Mesendoderm (in vitro differentiated cells): ENCODE measurements around the gene ZNF664.

Source experiments
- DNase-seq: peaks from one replicate; pipeline ENCODE4 v3.0.0; 2013
- H2AK5ac ChIP-seq: 2 replicates; pipeline ENCODE4 v1.6.1; 2013; ENCODE audit warnings: low read length, inconsistent platforms
- H2BK120ac ChIP-seq: 2 replicates; pipeline ENCODE4 v1.6.1; 2013; ENCODE audit warnings: low read depth, mild to moderate bottlenecking, low read length, moderate library complexity, mixed read lengths
- H2BK15ac ChIP-seq: replicated peaks from 2 replicates; pipeline ENCODE4 v1.6.1; 2013; ENCODE audit warnings: low read depth, mild to moderate bottlenecking, moderate library complexity
- H2BK5ac ChIP-seq: 2 replicates; pipeline ENCODE4 v1.6.1; 2013; ENCODE audit warnings: low read length, inconsistent platforms
- H3K18ac ChIP-seq: 2 replicates; pipeline ENCODE4 v1.6.1; 2013; ENCODE audit warnings: mild to moderate bottlenecking, low read length, mixed read lengths
- H3K23ac ChIP-seq: one replicate; pipeline ENCODE4 v1.6.1; 2013; ENCODE audit warnings: low read length
- H3K27ac ChIP-seq: 2 replicates; pipeline ENCODE4 v1.5.1; 2013; ENCODE audit warnings: low read depth, mild to moderate bottlenecking, inconsistent platforms, low read length, moderate library complexity
- H3K27me3 ChIP-seq: 2 replicates; pipeline ENCODE4 v1.6.1; 2013; ENCODE audit warnings: low read length, control low read depth, mild to moderate bottlenecking, inconsistent platforms; ENCODE audit not compliant: insufficient read depth, poor library complexity
- H3K36me3 ChIP-seq: 2 replicates; pipeline ENCODE4 v1.6.1; 2013; ENCODE audit warnings: low read length, inconsistent platforms; ENCODE audit not compliant: control insufficient read depth, insufficient read depth
- H3K4ac ChIP-seq: one replicate; pipeline ENCODE4 v1.6.1; 2013; ENCODE audit warnings: low read depth, mild to moderate bottlenecking, low read length, moderate library complexity
- H3K4me1 ChIP-seq: 2 replicates; pipeline ENCODE4 v1.6.1; 2013; ENCODE audit warnings: low read depth, low read length, inconsistent platforms; ENCODE audit not compliant: control insufficient read depth
- H3K4me2 ChIP-seq: 2 replicates; pipeline ENCODE4 v1.6.1; 2013; ENCODE audit warnings: low read length
- H3K4me3 ChIP-seq: 2 replicates; pipeline ENCODE4 v1.5.1; 2013; ENCODE audit warnings: mild to moderate bottlenecking, low read length
- H3K56ac ChIP-seq: one replicate; pipeline ENCODE4 v1.6.1; 2013; ENCODE audit warnings: low read length
- H3K79me1 ChIP-seq: 2 replicates; pipeline ENCODE4 v1.6.1; 2013; ENCODE audit warnings: low read length, inconsistent platforms
- H3K79me2 ChIP-seq: 2 replicates; pipeline ENCODE4 v1.6.1; 2013; ENCODE audit warnings: mild to moderate bottlenecking, low read length; ENCODE audit not compliant: control insufficient read depth, insufficient read depth
- H3K9ac ChIP-seq: 2 replicates; pipeline ENCODE4 v1.6.1; 2013; ENCODE audit warnings: low read length, inconsistent platforms
- H4K5ac ChIP-seq: one replicate; pipeline ENCODE4 v1.6.1; 2013; ENCODE audit warnings: low read length
- H4K8ac ChIP-seq: one replicate; pipeline ENCODE4 v1.6.1; 2013; ENCODE audit warnings: low read depth, mild to moderate bottlenecking, control low read depth, low read length, moderate library complexity
- WGBS: extraction: QIAGEN DNeasy Blood & Tissue Kit; methylation state at CpG from one replicate; pipeline ENCODE4 v1.1.7; 2013; ENCODE audit warnings: low lambda C conversion rate, missing lambda C conversion rate; ENCODE audit not compliant: insufficient coverage; ENCODE audit errors: extremely low coverage; 5-methylcytosine and 5-hydroxymethylcytosine counted together

The ZNF664 gene

DNA sequence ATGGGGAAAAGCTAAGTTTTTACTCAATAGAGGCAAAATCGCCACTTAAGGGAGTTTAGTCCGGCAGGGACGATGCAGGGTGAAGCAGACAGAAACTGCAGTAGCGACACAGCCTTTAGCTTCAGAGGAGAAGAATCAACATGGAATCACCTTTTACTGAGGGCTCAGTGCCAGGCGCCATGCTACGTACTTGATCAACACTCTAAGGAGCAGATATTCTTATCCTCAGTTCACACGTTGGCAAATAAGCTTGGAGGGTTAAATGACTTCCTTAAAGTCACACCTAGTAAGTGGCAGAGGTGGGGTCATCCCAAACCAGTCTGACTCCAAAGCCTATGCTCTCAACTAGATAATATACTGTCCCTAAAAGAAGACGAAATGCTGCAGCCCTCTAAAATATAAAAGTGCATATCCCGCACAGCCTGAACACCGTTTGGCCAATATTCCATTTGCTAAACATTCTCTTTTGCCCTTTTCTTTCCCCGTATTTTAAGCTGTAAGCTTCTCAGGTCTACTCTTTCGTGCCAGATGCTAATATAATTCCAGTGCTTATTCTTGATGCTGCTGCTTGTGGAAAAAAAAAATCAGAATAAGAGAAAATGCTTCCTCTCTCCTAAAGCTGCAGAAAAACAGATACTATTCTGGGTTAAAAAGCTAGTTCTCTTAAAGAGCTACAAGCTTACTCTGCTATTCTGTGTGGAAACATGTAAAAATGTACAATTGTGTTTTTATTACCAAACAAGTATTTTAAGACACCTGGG is 11.2 kb upstream of the ZNF664 start:
- H2BK120ac ChIP-seq = no peak overlapping the region
- H2AK5ac ChIP-seq = no peak overlapping the region
- H3K27ac ChIP-seq = no peak overlapping the region
- H3K18ac ChIP-seq = no peak overlapping the region
- no peak for DNase-seq
- H3K9ac ChIP-seq = no peak overlapping the region
- no peak overlapping the region for H3K4ac ChIP-seq
- H3K79me2 ChIP-seq = no peaks in the 10 kb centered on the region
- no peak overlapping the region for H3K56ac ChIP-seq
- H3K4me2 ChIP-seq = no peak overlapping the region
- no peak overlapping the region for H4K5ac ChIP-seq
- no peaks in the 10 kb centered on the region for H3K79me1 ChIP-seq
- no peak overlapping the region for H3K4me3 ChIP-seq
- no peak overlapping the region for H3K23ac ChIP-seq
- H2BK5ac ChIP-seq = no peak overlapping the region
- H2BK15ac ChIP-seq = no peak overlapping the region
- no peaks in the 10 kb centered on the region for H3K36me3 ChIP-seq
- no peaks in the 10 kb centered on the region for H3K4me1 ChIP-seq
- peaks cover 16% of the 10 kb centered on the region for H3K27me3 ChIP-seq
- no peak overlapping the region for H4K8ac ChIP-seq
- no CpG with 5 or more reads among the region's 12 CpGs for WGBS

- no CpG with 5 or more reads among the region's 5 CpGs for WGBS
- no peak overlapping the region for H2AK5ac ChIP-seq
These were observed 10.5 kb upstream of the ZNF664 start for GRCh38 chr12:123962513-123962912.

GRCh38 chr12:123963821-123964220 is 9.2 kb upstream of the ZNF664 start:
- Histone ChIP-seq H2AK5ac (no peak overlapping the region), H2BK15ac (no peak overlapping the region), H3K79me1 (no peaks in the 10 kb centered on the region), H3K79me2 (no peaks in the 10 kb centered on the region), H3K4me2 (no peak overlapping the region), H3K56ac (no peak overlapping the region), H3K27me3 (peaks cover 25% of the 10 kb centered on the region), H2BK120ac (no peak overlapping the region), H4K5ac (no peak overlapping the region), H3K4me3 (no peak overlapping the region), H3K4ac (no peak overlapping the region), H3K23ac (no peak overlapping the region), H2BK5ac (no peak overlapping the region), H3K4me1 (no peaks in the 10 kb centered on the region), H3K9ac (no peak overlapping the region), H4K8ac (no peak overlapping the region), H3K36me3 (no peaks in the 10 kb centered on the region), H3K18ac (no peak overlapping the region), H3K27ac (no peak overlapping the region)
- no peak for DNase-seq
- WGBS = no CpG with 5 or more reads among the region's 4 CpGs

More at GRCh38 chr12:123962513-123962912, 10.5 kb upstream of the ZNF664 start:
- H3K79me2 ChIP-seq = no peaks in the 10 kb centered on the region
- no peak overlapping the region for H3K9ac ChIP-seq
- H3K27me3 ChIP-seq = peaks cover 23% of the 10 kb centered on the region
- no peaks in the 10 kb centered on the region for H3K36me3 ChIP-seq
- H3K4me1 ChIP-seq = no peaks in the 10 kb centered on the region
- H3K4ac ChIP-seq = no peak overlapping the region
- H3K27ac ChIP-seq = no peak overlapping the region
- no peak overlapping the region for H2BK120ac ChIP-seq
- H2BK15ac ChIP-seq = no peak overlapping the region
- no peak overlapping the region for H3K4me2 ChIP-seq
- no peak overlapping the region for H3K18ac ChIP-seq
- H3K56ac ChIP-seq = no peak overlapping the region
- DNase-seq = no peak
- no peak overlapping the region for H3K4me3 ChIP-seq
- H3K79me1 ChIP-seq = no peaks in the 10 kb centered on the region
- no peak overlapping the region for H2BK5ac ChIP-seq
- no peak overlapping the region for H3K23ac ChIP-seq
- H4K5ac ChIP-seq = no peak overlapping the region
- no peak overlapping the region for H4K8ac ChIP-seq

- H4K5ac ChIP-seq = no peak overlapping the region
- H2BK120ac ChIP-seq = no peak overlapping the region
- H2AK5ac ChIP-seq = no peak overlapping the region
- H3K23ac ChIP-seq = no peak overlapping the region
- no peak overlapping the region for H3K4ac ChIP-seq
- no peaks in the 10 kb centered on the region for H3K4me1 ChIP-seq
- no peaks in the 10 kb centered on the region for H3K36me3 ChIP-seq
- no peak overlapping the region for H4K8ac ChIP-seq
- no peak overlapping the region for H3K18ac ChIP-seq
- H3K4me3 ChIP-seq = no peak overlapping the region
- no peak overlapping the region for H3K9ac ChIP-seq
- no peaks in the 10 kb centered on the region for H3K79me2 ChIP-seq
- H3K79me1 ChIP-seq = peaks cover 4% of the 10 kb centered on the region
- H3K27ac ChIP-seq = no peak overlapping the region
- no CpG with 5 or more reads among the region's 5 CpGs for WGBS
- H3K56ac ChIP-seq = no peak overlapping the region
- DNase-seq = no peak
- no peak overlapping the region for H3K4me2 ChIP-seq
- H2BK15ac ChIP-seq = no peak overlapping the region
- no peak overlapping the region for H2BK5ac ChIP-seq
- peaks cover 34% of the 10 kb centered on the region for H3K27me3 ChIP-seq
These were observed 7.6 kb upstream of the ZNF664 start for GRCh38 chr12:123965382-123965781.

DNA sequence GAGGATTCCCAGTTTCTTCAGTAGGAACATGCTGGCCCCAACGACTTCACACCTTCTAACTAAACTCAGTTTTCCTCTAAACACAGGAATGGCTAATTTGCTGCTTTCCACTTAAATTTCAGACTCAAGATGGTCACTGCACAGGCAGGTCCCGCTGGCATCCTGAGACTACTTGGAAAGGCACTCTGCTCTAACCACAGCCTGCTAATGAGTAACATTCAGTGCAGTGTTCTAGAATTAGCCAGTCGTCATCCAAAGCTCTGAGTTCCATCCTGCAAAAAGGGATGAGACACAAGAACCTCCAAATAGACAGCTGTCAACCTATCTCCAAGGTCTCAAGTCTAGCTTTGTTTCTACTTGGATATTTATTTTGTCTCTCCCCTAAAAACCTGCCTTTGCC is 6.4 kb upstream of the ZNF664 start:
- no peak overlapping the region for H2BK120ac ChIP-seq
- no peaks in the 10 kb centered on the region for H3K4me1 ChIP-seq
- no peak overlapping the region for H3K4me3 ChIP-seq

DNA sequence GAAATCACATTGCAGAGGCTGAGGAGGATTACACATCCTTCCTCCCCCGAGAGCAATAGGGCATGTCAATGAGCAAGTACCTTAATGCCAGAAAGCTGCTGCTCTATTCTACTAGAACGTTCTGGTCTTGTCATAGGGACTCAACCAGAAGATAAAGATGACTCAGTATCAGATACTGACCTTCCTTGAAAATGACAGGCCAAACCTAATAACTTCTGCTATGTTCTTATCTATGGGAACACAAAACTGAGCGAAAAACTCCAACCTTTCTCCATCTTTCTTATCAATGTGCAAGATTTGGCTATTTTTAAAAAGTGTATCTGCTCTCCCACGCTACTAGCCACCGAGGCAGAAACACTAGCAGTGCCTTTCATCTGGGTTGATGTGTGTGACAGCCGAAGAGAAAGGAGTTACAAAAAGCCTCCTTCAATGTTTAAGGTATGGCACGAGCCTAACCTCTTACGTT is 5.9 kb upstream of the ZNF664 start:
- H3K4ac ChIP-seq = no peak overlapping the region
- H3K18ac ChIP-seq = no peak overlapping the region
- H3K4me3 ChIP-seq = no peak overlapping the region
- no CpG with 5 or more reads among the region's 8 CpGs for WGBS
- H3K27ac ChIP-seq = no peak overlapping the region
- no peak overlapping the region for H4K8ac ChIP-seq
- H3K23ac ChIP-seq = no peak overlapping the region
- no peak overlapping the region for H3K56ac ChIP-seq
- no peak overlapping the region for H2BK15ac ChIP-seq
- H2BK120ac ChIP-seq = no peak overlapping the region
- H3K9ac ChIP-seq = no peak overlapping the region
- no peaks in the 10 kb centered on the region for H3K4me1 ChIP-seq
- H3K36me3 ChIP-seq = no peaks in the 10 kb centered on the region
- no peak for DNase-seq
- H4K5ac ChIP-seq = no peak overlapping the region
- H2AK5ac ChIP-seq = no peak overlapping the region
- H2BK5ac ChIP-seq = no peak overlapping the region
- H3K27me3 ChIP-seq = peaks cover 32% of the 10 kb centered on the region
- no peak overlapping the region for H3K4me2 ChIP-seq
- no peaks in the 10 kb centered on the region for H3K79me2 ChIP-seq
- H3K79me1 ChIP-seq = peaks cover 4% of the 10 kb centered on the region

More for the DNA sequence above, 6.4 kb upstream of the ZNF664 start:
- no peak overlapping the region for H3K27ac ChIP-seq
- no peak for DNase-seq
- no peak overlapping the region for H3K4me2 ChIP-seq
- H3K18ac ChIP-seq = no peak overlapping the region
- no peak overlapping the region for H4K8ac ChIP-seq
- WGBS = no CpG with 5 or more reads among the region's 3 CpGs
- no peak overlapping the region for H4K5ac ChIP-seq
- H3K56ac ChIP-seq = no peak overlapping the region
- H3K23ac ChIP-seq = no peak overlapping the region
- H3K4ac ChIP-seq = no peak overlapping the region
- H3K9ac ChIP-seq = no peak overlapping the region
- H2BK15ac ChIP-seq = no peak overlapping the region
- no peaks in the 10 kb centered on the region for H3K36me3 ChIP-seq
- no peaks in the 10 kb centered on the region for H3K79me2 ChIP-seq
- H2AK5ac ChIP-seq = no peak overlapping the region
- H2BK5ac ChIP-seq = no peak overlapping the region
- peaks cover 32% of the 10 kb centered on the region for H3K27me3 ChIP-seq
- H3K79me1 ChIP-seq = peaks cover 4% of the 10 kb centered on the region
